Kidney tubule cell (primary cell): ENCODE measurements around the gene MAP3K20.
"Not testable (repeated sequence)": the region's sequence is repeated elsewhere in the genome, so short reads cannot be mapped to it uniquely, and the experiment has no call there.

Source experiments
- DNase-seq: peaks from one replicate; pipeline ENCODE4 v3.0.0-alpha.2; 2018; ENCODE audit warnings: low spot score

MAP3K20 gene

GRCh38 chr2:173281898-173282297 is 206.3 kb downstream of the MAP3K20 start:
- DNase-seq = not testable (repeated sequence)

- no peak for DNase-seq
These were observed 207.3 kb downstream of the MAP3K20 start for GRCh38 chr2:173282795-173283545.

DNA sequence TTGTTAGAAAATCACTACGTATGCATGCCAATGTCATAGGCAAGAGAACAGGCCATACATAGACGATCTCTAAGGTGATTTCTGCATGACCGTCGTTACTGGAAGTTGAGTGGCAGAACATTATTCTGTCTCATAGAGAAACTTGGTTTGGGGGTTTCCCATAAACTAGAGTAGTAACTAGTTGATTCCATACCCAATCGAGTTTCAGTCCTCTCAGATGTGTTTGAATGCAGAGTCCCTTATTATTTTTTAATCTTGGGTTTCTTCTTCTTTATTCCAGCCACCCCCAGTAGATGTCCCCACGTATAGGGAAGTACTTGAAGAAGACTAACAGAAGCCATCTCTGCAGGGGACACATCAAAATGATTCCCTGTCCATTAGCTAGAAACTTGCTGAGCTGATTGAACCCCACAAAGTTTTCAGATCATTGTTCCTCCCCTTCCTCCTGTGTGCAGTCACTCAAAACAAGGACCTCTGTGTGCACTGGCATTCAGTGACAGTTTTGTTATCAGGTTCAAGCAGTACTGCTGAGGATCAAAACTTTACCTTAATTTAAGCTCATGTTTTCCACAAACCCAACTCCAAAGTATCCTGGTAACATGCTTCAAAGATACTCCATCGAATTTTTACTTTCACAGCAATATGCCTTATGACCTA is 210.6 kb downstream of the MAP3K20 start:
- no peak for DNase-seq

DNA sequence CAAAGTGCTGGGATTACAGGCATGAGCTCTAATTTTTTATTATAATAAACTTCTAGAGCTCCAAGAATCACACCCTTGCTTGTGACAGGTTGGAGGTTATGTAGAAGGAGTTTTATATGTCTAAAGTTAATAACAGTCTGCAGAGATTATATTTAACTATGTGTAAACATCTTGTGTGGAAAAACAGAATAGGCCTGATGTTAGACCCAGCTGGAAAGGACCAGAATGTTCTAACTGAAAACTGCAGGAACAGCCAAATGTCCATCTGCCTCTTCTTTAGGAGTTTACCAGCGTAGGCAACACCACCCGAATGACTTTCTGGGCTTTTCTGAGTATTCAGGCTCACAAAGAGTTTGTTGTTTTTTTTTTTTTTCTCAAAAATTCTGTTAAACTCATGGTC is 211.9 kb downstream of the MAP3K20 start:
- no peak for DNase-seq

DNA sequence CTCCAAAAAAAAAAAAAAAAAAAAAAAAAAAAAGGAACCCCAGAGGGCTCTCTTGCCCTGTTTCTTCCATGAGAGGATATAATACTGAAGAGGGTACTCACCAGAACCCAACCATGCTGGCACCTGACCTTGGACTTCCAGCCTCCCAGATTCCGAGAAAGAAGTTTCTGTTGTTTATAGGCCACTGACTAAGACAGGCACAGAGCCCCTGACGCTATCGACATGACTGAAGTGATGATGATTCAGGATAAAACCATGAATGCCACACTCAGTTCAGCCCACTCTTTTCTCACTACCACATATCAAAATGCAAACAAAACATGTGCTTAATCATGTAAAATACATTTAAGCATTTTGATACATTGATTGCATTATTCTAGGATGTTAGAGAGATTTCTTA is 212.9 kb downstream of the MAP3K20 start:
- DNase-seq = no peak

DNA sequence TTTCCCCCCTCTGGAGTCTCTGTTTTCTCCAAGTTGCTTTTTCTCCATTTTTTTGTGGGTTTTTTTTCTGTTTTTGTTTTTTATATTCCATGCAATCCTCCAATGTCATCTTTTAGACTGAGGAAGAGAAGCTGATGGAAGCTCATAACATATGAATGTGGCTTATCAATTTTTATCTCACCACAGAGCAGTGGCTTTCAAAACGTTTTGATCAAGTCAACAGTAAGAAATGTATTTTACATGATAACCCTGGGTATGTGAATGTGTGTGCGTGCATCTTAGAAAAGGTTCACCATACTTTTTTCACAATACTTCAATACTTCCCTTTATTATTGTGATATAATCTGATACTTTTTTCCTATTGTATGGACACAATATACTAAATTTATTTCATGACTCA is 214.4 kb downstream of the MAP3K20 start:
- no peak for DNase-seq

DNA sequence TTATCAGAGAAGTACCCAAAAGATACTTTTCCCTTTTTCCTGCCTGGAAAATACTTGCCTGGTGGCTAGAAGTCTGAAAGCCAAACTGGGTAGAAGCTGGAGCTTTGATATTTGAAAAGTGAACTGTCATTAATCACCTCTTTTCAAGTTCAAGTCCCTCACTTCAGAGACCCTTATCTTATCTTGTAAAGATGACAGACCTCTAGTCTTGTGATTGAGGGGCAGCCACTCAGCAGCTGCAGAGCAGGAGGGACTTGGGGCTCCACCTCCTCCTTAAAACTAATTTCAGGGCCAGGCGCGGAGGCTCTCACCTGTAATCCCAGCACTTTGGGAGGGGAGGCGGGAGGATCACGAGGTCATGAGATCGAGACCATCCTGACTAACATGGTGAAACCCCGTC is 214.9 kb downstream of the MAP3K20 start:
- DNase-seq = no peak

- no peak for DNase-seq
These were observed 215.8 kb downstream of the MAP3K20 start for GRCh38 chr2:173291412-173291811.

DNA sequence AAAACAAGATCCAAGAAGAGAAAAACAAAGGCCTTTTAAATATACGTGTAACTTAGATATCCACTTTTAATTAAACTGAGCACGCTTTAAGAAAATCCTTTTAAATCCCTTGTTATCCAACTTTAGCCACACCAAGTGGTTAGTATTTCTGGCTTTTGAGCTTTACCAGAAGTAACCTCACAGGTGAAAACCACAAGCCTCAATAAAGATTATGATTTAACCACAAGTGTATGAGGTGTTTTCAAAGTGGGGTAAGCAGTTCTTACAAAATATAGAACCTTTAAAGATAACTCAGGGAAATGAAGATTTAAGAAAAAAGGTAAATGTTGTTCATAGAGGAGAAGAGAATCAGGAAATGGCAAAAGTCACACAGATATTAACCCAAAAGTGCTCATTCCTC is 220.6 kb downstream of the MAP3K20 start:
- DNase-seq = no peak

DNA sequence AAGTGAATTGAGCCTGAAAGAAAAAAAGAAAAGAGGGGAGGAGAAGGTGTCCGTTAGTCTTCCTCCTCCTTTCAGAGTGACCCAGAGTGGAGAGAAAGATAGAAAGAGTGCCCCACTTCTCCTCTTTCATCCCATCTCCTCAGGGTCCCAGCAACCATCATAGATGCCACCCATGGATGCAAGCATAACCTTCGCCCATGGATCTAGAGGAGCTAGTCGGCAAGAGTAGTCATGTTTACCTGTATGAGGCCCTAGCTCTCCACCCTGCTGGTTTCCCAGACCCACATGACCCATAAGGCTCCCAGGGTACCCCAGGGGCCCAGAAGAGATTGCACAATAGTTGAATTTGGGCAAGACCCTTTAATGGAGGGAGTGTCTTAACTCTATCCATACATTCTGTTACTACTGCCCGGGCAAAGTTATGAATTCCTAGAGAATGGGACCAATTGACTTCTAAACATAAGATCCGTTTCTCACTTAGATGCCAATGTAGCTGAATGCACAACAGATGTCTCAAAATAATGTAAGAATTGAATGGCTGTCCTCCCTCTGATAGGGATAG is 223.0 kb downstream of the MAP3K20 start:
- no peak for DNase-seq

DNA sequence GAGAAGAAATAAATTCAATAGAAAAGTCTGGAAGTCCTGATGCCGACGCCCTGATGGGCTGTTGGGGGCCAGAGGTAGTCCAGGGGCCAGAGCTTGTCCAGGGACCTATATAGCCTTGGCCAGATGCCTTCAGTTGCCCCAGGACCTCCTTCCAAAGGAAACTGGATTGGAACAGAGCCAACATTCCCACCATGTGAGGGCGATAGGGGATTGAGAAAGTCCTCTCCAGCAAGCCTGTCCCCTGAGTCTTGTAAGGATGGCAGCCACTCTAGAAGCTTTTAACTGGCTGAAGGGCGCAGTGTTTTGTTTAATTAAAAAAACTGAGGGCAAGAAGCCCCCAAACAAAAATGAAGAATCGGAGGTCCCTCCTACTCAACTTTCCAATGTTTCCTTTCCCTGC is 224.1 kb downstream of the MAP3K20 start:
- DNase-seq = no peak

GRCh38 chr2:173300458-173300857 is 224.8 kb downstream of the MAP3K20 start:
- DNase-seq = no peak

- DNase-seq = not testable (repeated sequence)
These were observed 225.9 kb downstream of the MAP3K20 start for GRCh38 chr2:173301549-173301948.

GRCh38 chr2:173305303-173305702 is 229.7 kb downstream of the MAP3K20 start:
- DNase-seq = no peak

DNA sequence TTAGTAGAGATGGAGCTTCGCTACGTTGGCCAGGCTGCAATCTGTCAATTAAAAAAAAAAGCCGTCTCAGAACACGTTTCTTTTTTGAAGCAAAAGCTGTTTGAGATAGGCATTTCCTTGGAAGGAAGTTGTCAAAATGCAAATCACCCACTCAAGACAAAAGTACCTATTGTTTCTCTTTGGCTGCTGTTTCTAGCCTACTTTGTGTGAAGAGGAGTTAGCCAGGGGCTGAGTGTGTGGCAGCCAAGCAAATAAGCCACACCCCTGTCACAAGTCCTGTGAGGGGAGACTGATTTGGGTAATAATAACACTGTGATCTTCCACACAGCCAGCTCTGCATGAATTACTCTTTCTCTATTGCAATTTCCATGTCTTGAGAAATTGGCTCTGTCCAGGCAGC is 231.6 kb downstream of the MAP3K20 start:
- no peak for DNase-seq

GRCh38 chr2:173309370-173309769 is 233.7 kb downstream of the MAP3K20 start:
- not testable (repeated sequence) for DNase-seq

- DNase-seq = no peak
These were observed 236.4 kb downstream of the MAP3K20 start for GRCh38 chr2:173311844-173312606.
